Stimulated activated CD8-positive, alpha-beta memory T cell treated with anti-CD3 and anti-CD28 coated beads, Interleukin-7, amount 100 ng/mL, for 48 hours (primary cell): ENCODE results near the gene DTNA.

Experiments used
- DNase-seq, 2 donors: peaks; one replicate each; pipeline ENCODE4 v3.0.0-alpha.2; 2020; ENCODE audit warnings: low read depth in 1 of 2; ENCODE audit errors: extremely low read depth in 1 of 2

DTNA gene

DNA sequence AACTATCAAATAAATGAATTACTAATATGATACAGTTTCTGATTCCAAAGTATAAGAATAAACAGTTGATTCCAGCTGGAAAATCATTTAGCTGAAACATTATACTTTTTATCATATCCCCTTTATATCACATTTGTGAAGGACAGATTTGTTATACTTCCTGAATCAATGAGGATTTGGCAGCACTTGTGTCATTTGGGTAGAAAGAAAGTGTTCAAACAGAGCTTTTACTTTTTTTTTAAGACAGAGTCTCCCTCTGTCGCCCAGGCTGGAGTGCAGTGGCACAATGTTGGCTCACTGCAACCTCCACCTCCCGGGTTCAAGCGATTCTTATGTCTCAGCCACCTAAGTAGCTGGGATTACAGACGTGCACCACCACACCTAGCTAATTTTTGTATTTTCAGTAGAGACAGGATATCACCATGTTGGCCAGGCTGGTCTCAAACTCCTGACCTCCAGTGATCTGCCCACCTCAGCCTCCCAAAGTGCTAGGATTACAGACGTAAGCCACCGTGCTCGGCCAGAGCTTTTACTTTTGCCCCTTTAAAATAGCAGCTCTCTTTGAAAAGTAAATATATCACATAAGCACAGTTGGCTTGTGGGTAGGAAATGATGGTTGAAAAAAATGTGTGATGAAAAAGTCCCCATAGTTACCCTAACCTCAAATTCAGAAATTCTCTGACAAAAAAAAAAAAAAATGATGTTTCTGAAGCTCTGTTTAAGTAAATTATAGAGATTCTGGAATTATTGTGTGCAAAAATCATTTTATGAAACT, 95.2 kb downstream of the DTNA start:
- no peak for DNase-seq

DNA sequence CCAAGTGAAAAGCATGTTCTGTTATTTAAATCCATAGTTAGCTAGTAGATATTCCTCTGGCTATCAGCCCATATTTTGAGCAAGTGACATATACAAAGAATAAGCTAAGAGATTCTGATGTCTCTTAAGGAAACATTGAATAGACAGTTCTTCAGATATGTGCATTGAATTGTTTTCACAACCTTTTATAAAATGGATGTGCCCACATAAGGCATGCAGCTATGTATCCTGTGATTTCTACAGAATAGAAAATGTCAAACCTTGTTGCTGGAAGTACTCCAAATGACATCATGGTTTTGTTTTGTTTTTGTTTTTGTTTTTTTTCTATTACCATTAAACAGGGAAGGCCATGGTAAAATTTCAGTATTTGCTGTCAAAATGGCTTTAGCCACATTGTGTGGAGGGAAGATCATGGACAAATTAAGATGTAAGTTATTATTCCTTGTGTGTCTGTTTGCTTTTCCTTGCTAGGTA, 95.8 kb downstream of the DTNA start:
- no peak for DNase-seq

DNA sequence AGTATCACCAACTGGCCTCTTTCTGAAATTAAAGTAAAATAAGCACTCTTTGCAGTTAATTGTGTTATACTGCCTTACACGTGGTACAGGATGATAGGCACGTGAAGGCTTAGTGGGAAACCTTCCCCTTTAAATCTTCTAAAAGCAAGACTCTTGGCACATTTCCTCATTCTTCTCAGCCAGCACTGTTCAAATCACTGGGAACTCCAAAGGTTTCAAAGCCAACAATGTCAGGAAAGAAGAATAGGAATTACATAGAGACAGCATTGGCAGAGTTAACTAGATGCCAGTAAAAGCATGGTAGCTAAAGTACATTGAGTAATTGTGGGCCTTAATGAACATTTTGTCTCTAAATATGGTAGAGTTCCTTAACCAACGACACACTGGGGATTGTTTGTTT, 96.4 kb downstream of the DTNA start:
- no peak for DNase-seq

DNA sequence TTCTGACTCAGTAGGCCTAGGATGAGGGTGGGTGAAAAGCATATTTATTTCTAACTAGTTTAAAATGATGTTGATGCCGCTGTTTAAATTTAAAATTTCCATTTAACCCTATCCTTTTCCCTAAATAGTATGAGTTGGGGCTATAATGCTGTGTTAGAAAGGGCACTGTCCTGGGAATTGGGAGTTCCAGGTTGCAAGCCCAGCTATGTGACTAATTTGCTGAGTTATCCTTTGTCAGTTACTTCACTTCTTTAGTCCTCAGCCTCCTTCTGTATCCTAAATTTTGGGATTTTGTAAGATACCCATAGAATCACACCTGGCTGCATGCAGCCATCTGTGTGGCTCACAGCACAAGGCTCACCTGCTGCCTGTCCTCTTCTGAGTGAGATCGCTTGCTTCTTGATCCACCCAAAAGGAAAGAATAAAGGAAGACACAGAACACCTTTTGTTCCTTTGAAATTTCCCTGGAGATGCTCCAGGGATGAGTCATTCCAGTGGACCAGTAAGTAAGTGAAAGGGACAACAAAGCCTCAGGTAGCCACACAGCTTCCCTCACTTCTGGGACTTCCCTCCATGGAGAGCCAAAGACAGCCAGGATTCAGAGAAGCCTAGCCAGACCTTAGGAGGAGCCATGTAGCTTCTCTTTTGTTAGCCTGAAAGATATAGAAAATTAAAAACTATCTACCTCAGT, 97.2 kb downstream of the DTNA start:
- DNase-seq = no peak

DNA sequence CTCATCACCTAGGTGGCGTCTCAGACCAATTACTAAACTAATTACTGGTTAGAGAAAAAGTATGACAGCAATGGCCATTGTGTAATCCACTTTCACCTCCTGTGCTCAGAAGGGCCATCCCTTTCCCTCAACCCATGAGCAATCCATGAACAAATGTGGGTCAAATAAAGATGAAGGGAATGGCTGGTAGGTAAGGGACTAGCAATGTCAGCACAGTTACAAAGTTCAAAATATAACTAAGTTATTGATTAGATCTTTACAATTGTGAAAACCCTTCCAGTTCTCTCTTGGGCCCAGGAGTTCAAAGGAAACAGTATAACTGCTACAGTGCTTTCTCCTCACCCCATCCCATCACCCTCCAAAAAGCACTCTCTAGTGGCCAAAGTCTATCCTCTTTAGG, 98.3 kb downstream of the DTNA start:
- DNase-seq = no peak

DNA sequence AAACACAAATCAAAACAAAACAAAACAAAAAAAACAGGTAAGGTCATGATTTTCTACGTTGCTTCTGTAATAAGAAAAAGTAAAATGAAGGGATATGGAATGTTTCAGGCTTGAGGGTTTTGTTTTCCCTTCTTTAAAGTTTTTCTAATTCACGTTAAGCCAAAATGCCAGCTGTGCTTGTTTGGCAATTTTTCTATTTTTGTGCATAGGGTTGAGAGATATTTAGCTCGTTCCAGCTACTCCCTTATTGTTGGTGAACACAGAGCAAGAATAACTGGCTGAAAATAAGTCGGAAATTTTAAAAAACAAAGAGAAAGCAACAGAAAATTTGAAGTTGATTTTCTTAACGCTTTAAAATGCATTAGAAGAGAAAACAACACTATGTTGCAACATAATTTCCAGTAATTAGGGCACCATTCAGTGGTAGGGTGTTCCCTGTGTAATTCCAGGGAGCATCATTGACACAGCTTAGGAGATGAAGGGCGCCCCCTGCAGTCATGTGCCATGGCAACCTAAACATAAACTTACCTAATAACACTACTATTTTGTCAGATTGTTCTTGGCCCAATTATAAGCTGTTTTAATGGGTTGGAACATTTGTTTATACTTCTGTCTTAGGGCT, 99.5 kb downstream of the DTNA start:
- DNase-seq = no peak

DNA sequence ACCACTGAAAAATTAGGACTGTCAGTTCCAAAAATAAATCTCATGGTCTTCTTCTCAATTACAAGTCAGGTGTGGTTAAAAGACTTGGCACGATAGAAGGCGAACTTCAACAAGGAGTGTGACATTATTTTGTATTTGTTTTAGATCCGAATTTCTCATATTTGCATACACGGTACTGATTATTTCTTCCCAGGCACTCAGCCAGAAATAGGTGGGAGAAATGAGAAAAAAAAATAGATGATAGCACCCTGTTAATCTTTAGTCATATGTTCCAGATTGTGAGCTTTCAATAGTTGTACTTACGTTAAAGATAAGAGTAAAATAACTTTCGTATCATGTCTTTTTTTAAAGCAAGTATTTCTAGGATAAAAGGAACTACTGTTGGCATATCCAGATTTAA, 106.1 kb downstream of the DTNA start:
- no peak for DNase-seq

DNA sequence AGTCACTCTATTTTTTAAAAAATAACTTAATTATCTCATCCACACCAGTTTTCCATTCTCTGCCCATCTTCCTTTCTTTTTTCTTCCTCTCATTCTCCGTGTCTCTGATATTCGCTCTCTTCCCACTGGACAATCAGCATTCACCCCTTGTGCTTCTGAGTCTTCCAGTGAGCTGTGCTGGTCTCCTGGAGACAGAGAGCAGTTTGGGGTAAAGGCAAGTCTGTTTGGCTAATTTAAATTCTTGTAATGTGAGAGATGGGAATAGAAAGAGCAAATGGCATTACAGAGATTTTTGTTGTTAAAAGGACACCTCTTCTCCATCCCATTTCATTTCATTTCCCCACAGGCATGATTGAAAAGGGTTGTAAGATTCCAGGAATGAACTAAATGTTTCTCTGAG, 107.5 kb downstream of the DTNA start:
- DNase-seq = no peak

DNA sequence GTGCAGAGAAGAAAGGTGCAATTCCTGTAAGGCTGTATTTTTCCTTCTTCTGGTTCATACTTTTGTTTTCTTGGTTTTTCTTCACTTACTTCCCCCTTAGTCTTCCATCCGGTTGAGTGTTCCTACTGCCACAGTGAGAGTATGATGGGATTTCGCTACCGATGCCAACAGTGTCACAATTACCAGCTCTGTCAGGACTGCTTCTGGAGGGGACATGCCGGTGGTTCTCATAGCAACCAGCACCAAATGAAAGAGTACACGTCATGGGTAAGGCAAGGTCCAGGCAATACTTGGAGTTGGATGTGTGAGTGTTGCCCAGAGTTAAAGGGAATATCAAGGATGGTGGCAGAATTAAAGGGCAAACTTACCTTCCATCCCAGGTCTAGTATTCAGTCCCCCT, 108.0 kb downstream of the DTNA start:
- no peak for DNase-seq

DNA sequence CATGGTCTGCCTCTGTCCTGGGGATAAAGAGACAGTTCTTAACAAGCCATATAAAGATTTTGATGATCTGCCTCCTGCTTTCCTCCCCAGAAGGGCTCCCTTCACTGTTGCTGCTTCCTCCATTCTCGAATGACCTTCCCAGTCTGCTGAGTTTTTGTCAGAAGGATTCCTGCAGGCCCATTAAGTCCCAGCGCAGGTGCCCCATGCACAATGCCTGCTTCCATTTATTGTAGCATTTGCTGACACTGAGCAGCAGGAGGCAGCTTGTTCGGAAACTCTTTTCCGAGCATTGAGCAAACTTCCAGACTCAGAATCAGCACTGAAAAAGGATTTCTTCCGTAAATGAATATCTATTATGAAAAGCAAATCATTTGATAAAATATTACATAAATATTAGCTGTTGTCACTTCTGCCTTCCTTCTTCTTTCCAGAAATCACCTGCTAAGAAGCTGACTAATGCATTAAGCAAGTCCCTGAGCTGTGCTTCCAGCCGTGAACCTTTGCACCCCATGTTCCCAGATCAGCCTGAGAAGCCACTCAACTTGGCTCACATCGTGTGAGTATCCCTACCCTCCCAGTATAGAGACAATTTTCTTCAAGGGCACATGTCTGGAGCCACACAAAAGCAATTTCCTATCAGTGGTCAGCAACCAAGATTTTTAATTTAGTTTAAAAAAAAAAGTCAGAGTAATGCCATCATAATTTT, 110.4 kb downstream of the DTNA start:
- no peak for DNase-seq

DNA sequence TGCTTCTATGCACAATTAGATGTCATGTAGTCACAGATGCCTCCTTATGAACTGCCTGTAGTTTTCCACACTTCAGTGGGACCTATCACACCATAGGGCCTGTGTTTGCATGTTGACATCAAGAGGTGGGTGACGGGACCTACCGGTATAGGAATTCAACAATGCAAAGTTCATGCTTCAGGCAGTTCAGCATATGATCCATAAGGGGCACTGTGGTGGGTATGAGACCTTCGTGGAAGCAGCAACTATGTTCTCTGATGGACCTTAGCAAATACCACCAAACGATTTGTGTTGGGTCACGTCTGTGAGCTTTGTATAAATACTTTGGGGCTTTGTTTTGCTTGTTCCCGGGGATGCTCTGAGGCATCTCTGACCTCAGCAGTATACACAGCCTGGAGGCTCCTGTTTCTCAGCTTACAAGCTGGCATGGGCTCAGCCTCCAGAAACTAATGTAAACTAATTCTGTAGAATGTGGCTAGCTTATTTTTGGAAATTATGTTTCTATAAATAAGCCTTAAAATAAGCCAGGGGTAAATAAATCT, 111.6 kb downstream of the DTNA start:
- DNase-seq = no peak

DNA sequence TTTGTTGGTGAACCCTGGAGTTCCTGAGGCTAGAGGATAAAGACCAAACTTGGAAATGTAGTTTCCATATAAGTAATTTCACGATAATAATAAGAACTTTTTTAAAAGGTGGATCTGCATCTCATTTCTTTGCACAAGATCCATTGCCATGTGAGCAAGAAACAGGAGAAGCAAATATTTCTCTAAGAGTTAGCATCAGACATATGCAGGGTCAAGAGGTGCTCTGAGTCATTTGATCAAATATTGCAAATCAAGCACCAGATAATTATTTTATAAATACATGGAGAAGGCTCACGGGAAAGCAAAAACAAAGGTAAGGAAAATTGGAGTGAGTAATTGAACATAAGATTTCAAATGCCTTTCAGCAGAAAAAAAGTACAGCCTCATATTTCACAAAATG, 118.0 kb downstream of the DTNA start:
- no peak for DNase-seq

DNA sequence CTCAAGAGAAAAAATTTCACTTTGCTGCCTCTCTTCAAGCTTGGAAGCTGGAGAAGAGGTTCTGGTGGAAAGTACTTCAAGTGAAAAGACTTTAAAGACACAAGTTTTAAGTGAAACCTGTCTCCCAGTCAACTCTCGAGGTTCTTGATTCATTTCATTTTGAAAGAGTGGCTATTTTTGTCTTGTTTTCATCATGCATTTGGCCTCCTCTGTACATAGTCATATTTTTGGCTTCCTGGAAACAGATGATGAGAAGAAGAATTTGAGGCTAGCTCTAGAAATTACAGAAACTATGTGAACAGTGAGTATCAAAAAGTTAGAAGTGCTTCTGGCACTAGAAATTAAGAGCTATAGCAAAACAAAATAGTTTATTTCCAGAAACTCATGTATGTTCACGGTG, 124.8 kb downstream of the DTNA start:
- DNase-seq = no peak

DNA sequence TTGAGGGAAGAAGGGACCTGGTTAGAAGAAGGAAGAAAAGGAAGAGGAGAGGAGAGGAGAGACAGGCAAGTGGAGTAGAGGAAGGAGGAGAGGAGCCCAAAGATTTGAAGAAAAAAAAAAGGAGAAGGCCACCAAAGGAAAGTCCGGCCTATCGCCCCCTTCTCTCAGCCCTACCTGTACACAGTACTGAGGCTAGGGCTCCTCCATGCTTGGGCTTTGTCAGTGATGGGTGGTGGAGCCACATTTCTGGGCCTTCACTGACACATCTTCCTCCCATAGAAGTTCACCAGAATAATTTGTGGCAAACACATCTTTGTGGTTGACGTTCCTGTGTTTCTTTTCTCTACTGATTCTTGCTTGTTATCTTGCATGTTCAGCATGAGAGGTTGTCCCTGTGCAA, 125.4 kb downstream of the DTNA start:
- no peak for DNase-seq

DNA sequence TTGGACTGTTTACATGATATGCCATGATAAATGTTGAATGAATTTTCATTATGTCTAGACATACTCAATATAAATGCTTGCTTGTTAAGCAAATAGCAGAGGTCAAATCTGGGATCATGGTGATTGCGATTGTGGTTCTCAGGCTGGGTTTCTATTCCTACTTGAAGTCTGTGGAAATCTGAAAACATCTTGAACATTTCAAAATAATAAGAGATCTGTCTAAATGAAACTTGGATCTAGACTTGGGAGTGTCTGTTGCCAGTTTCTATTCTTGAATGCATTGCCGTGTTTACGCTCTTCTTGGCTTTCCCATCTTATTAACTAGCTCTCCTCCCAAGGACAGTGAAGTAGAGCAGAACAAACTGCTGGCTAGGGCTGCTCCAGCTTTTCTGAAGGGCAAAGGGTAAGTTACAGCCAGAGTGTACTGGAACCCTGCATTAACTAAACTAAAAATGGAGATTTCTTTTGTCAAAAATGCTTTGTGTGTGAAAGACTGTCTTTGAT, 127.7 kb downstream of the DTNA start:
- DNase-seq = no peak

DNA sequence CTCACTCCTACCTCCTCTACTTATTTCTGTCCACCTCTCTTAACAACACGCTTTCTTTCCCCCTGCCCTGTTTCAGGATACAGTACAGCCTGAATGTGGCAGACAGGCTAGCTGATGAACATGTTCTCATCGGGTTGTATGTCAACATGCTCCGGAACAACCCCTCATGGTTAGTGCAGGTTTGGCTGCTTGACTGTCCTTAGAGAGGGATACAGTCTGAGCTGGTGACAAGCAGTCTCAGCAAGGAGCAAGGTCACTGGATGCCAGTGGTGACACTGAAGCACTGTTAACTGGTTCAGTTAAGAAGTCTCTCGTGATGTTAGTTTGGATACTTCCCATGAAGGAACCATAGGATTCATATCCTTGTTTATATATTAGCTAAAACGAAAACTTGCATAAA, 128.6 kb downstream of the DTNA start:
- no peak for DNase-seq

DNA sequence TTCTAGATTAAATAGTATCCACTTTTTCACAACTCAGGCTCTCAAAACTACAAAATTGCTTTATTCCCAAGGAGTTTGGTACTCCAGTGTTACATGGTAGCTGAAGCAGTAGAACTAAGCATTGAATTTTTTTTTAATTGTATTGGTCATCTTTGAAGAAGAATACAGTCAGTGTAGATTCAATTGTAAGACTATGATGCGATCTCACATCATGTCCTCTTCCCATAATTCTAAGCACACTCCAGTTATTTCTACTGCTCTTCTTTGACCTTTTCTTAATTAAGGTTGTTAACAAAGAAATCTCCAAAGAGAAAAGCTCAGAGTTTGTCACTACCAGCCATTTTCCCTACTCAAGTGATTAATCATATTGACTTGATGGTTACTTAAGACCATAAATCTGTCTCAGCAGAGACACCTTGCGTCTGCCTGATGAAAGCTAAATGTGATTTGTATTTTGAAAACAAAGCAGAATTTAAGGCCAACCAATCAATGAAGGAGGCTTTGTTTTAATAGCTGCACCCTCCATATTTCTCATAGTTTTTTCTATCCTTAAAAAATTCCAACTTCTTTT, 130.2 kb downstream of the DTNA start:
- DNase-seq = no peak

DNA sequence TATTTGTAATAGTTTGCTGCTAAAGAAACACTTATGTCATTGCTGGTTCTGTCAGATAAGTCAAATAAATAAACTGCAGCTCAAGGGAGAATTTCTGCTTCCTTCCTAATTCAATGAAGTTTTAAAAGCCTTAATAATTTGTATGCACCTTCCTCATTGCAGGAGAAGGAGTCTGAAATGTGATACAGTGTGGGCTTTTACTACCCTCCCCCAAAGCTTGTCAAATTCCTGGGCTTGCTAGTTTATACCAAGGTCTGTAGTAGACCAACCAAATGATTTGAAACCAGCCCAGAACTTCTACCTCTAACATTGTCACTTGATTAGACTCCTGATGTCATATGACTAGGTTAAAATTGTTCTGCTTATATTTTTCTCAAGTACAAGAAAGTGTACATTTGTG, 131.8 kb downstream of the DTNA start:
- no peak for DNase-seq

DNA sequence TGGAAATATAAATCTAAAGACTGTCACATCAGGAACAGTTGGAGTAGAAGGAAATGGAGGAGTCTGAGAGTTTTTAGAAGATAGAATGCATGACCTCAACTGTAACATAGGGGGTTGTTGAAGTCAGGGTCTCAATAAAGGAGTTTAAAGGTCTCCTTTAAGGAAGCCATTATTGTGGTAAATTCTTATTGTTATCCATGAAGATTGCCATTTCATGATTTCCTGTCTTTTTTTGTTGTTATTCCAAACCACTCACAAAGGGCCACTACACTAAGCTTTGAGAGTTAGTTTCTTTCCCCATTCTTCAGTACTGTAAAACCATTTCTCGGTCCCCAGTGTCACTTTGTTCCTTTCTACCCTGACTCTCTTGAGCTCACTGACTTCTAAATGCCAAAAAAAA, 134.0 kb downstream of the DTNA start:
- no peak for DNase-seq

DNA sequence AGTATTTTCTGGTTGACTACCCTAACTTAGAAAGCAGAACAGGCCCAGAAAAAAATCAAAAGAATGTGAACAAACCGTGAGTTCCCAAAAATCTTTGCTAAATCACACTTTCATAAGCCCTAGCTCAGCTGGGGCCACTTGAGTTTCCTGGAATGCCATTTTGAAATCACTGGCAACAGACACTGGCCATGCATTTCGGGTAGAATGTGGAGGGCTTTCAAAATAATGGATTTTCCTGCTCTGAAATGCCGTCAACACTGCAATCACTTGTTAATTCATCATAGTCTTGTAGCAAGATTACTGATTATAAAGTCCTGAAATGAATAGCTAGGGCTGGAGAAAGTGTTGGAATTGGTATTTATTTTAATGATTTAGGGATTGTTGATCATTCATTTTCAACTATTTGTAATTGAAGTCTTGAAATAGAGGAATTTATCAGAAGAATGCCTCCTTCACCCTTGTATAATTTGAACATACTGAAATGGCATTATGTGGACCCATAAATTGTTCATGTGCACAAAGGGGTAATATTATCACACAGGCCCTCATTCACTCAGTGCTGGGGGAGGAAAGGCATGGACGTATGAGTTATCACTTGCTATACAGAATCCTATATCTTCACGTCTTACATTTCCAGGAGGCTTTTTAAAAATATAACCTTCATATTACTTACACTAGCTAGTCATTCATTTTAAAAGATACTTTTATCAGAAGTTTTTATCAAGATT, 134.8 kb downstream of the DTNA start:
- no peak for DNase-seq
